Osteocyte (in vitro differentiated cells): ENCODE measurements around the gene MYBPHL. TPM values are rescaled to one million over a fixed set of nuclear protein-coding genes. Genes with fewer than 3 reads are reported as not detected.

ENCODE experiments used
- DNase-seq: peaks from one replicate; pipeline ENCODE4 v3.0.0; 2021; ENCODE audit warnings: mixed read lengths; ENCODE audit not compliant: unreplicated experiment; ENCODE audit errors: extremely low spot score
- H3K27ac Mint-ChIP-seq: one replicate; pipeline ENCODE4 v1.8.0; 2021; ENCODE audit warnings: mild to moderate bottlenecking, mixed read lengths; ENCODE audit not compliant: unreplicated experiment
- H3K27me3 Mint-ChIP-seq: one replicate; pipeline ENCODE4 v1.8.0; 2021; ENCODE audit warnings: mixed read lengths; ENCODE audit not compliant: unreplicated experiment
- H3K36me3 Mint-ChIP-seq: one replicate; pipeline ENCODE4 v1.8.0; 2021; ENCODE audit warnings: mixed read lengths; ENCODE audit not compliant: unreplicated experiment
- H3K4me1 Mint-ChIP-seq: one replicate; pipeline ENCODE4 v1.8.0; 2021; ENCODE audit warnings: mixed read lengths; ENCODE audit not compliant: unreplicated experiment
- H3K4me3 Mint-ChIP-seq: one replicate; pipeline ENCODE4 v1.8.0; 2021; ENCODE audit warnings: mild to moderate bottlenecking, moderate library complexity, mixed read lengths; ENCODE audit not compliant: unreplicated experiment
- H3K9me3 Mint-ChIP-seq: one replicate; pipeline ENCODE4 v1.8.0; 2021; ENCODE audit warnings: mixed read lengths; ENCODE audit not compliant: unreplicated experiment
- CTCF ChIP-seq: fragments of 200-600 bp; sonication (generic); IDR thresholded peaks from 2 replicates; pipeline ENCODE4 v1.5.0; 2021; ENCODE audit warnings: antibody characterized with exemption, mild to moderate bottlenecking, moderate library complexity
- total RNA-seq: library from RNA; stranded (reverse); gene quantifications from 2 replicates; pipeline ENCODE4 v1.2.1, GENCODE V29; 2021

The MYBPHL gene
- total RNA-seq, 1 donor from 2014 or later, result not detected

- Mint-ChIP-seq H3K4me1 (no peaks in the 10 kb centered on the region), H3K4me3 (no peak overlapping the region), H3K27me3 (no peaks in the 10 kb centered on the region), H3K36me3 (peaks cover 62% of the 10 kb centered on the region), H3K9me3 (peaks cover 16% of the 10 kb centered on the region), H3K27ac (no peak overlapping the region)
- no peak for TF ChIP-seq CTCF
- peak; percentile 67 for DNase-seq
These were observed 28.3 kb upstream of the MYBPHL start for GRCh38 chr1:109335091-109335490.

- H3K9me3 Mint-ChIP-seq, result peaks cover 16% of the 10 kb centered on the region
- TF ChIP-seq CTCF, result no peak
- DNase-seq, result no peak
- peaks cover 65% of the 10 kb centered on the region for H3K36me3 Mint-ChIP-seq
- H3K4me3 Mint-ChIP-seq, result no peak overlapping the region
- H3K4me1 Mint-ChIP-seq, result no peaks in the 10 kb centered on the region
- H3K27ac Mint-ChIP-seq, result no peak overlapping the region
- H3K27me3 Mint-ChIP-seq, result no peaks in the 10 kb centered on the region
These were observed 24.3 kb upstream of the MYBPHL start for GRCh38 chr1:109331113-109331512.

- peaks cover 45% of the 10 kb centered on the region for H3K36me3 Mint-ChIP-seq
- no peak for DNase-seq
- no peak overlapping the region for H3K4me3 Mint-ChIP-seq
- H3K4me1 Mint-ChIP-seq, result no peaks in the 10 kb centered on the region
- TF ChIP-seq CTCF, result no peak
- peaks cover 11% of the 10 kb centered on the region for H3K9me3 Mint-ChIP-seq
- H3K27ac Mint-ChIP-seq, result no peak overlapping the region
- H3K27me3 Mint-ChIP-seq, result no peaks in the 10 kb centered on the region
These were observed 20.5 kb upstream of the MYBPHL start for GRCh38 chr1:109327285-109327684.

GRCh38 chr1:109322974-109323373 is 16.2 kb upstream of the MYBPHL start:
- Mint-ChIP-seq H3K4me3 (no peak overlapping the region), H3K36me3 (peaks cover 45% of the 10 kb centered on the region), H3K27me3 (no peaks in the 10 kb centered on the region), H3K4me1 (no peaks in the 10 kb centered on the region), H3K9me3 (no peaks in the 10 kb centered on the region), H3K27ac (no peak overlapping the region)
- no peak for DNase-seq
- no peak for TF ChIP-seq CTCF

GRCh38 chr1:109319114-109319513 is 12.3 kb upstream of the MYBPHL start:
- H3K9me3 Mint-ChIP-seq, result no peaks in the 10 kb centered on the region
- DNase-seq, result no peak
- no peak overlapping the region for H3K27ac Mint-ChIP-seq
- peaks cover 50% of the 10 kb centered on the region for H3K36me3 Mint-ChIP-seq
- H3K27me3 Mint-ChIP-seq, result no peaks in the 10 kb centered on the region
- no peak overlapping the region for H3K4me3 Mint-ChIP-seq
- TF ChIP-seq CTCF, result no peak
- H3K4me1 Mint-ChIP-seq, result no peaks in the 10 kb centered on the region
